ENCODE results near the gene HPGD.

HPGD gene

DNA sequence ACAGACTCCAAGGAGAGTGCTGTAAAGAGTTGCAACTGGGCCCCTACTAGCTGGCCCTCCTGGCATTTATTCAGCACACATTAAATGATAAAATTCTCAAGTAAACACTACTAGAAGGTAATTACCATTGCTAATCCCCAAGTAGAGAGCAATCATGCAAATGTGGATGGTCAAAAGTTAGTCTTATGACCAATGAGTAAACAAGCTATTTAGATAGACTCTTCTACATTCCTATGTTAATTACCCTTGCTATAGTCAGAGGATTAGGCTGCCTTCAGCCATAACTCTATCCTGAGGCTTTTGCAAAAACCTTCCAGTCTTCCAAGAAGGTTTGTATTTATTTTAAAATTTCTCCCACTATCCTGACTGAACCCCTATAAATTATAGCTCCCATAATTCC is 28.3 kb upstream of the HPGD start:
- Histone ChIP-seq H3K4me1 (ENCODE audit: low read length) (no peaks in the 10 kb centered on the region), H3K9me2 (replicated peaks; ENCODE audit: insufficient read depth, low read length) (no peaks in the 10 kb centered on the region), H3K79me2 (ENCODE audit: low read length) (no peaks in the 10 kb centered on the region), H3K36me3 (replicated peaks; ENCODE audit: insufficient read depth, low read length) (no peaks in the 10 kb centered on the region), H3K9ac (ENCODE audit: low read length) (no peak overlapping the region), H3K4me2 (ENCODE audit: low read depth, low read length) (no peak overlapping the region), H3K4me3 (ENCODE audit: low read length) (no peak overlapping the region), H3K9me3 (replicated peaks; ENCODE audit: insufficient read depth, low read length) (no peaks in the 10 kb centered on the region), H3K27ac (ENCODE audit: low read length) (no peak overlapping the region), H4K20me1 (ENCODE audit: insufficient read depth, low read length) (no peaks in the 10 kb centered on the region), H3F3A (ENCODE audit: insufficient read depth, low read length) (no peaks in the 10 kb centered on the region), H3K27me3 (replicated peaks; ENCODE audit: insufficient read depth, low read length) (no peaks in the 10 kb centered on the region), H2AFZ (ENCODE audit: low read length) (no peak overlapping the region)
- no peak for DNase-seq
- TF ChIP-seq, protein P1, sequence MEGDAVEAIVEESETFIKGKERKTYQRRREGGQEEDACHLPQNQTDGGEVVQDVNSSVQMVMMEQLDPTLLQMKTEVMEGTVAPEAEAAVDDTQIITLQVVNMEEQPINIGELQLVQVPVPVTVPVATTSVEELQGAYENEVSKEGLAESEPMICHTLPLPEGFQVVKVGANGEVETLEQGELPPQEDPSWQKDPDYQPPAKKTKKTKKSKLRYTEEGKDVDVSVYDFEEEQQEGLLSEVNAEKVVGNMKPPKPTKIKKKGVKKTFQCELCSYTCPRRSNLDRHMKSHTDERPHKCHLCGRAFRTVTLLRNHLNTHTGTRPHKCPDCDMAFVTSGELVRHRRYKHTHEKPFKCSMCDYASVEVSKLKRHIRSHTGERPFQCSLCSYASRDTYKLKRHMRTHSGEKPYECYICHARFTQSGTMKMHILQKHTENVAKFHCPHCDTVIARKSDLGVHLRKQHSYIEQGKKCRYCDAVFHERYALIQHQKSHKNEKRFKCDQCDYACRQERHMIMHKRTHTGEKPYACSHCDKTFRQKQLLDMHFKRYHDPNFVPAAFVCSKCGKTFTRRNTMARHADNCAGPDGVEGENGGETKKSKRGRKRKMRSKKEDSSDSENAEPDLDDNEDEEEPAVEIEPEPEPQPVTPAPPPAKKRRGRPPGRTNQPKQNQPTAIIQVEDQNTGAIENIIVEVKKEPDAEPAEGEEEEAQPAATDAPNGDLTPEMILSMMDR (IDR thresholded peaks at IDR 0.05; ENCODE audit: low read length): no peak
- TF ChIP-seq EZH2phosphoT487 (IDR thresholded peaks at IDR 0.05; ENCODE audit: low read length): no peak
- TF ChIP-seq EZH2 (optimal IDR thresholded peaks at IDR 0.05; ENCODE audit: low read depth, low read length): no peak

DNA sequence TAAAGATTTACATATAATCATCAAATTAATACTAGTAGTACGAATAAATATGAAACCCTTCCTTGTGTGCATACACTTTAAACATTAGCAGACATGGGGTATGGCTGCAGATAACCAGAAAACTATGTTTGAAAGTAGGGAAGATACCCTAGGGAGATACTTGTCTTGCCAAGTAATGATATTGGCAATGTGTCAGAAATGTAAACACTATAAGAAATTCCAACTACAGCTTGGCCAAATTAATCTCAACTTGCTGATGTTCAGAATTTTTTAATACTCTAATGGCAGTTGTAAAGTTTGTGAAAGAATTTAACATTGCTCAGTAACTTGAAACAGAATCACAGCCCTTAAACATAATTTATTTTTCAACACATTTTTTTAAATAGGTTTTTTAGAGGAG is 27.4 kb upstream of the HPGD start:
- Histone ChIP-seq H3K9ac (ENCODE audit: low read length) (no peak overlapping the region), H3K4me2 (ENCODE audit: low read depth, low read length) (no peak overlapping the region), H3K36me3 (replicated peaks; ENCODE audit: insufficient read depth, low read length) (no peaks in the 10 kb centered on the region), H3K9me2 (replicated peaks; ENCODE audit: insufficient read depth, low read length) (no peaks in the 10 kb centered on the region), H3K27ac (ENCODE audit: low read length) (no peak overlapping the region), H3K79me2 (ENCODE audit: low read length) (no peaks in the 10 kb centered on the region), H3K27me3 (replicated peaks; ENCODE audit: insufficient read depth, low read length) (no peaks in the 10 kb centered on the region), H4K20me1 (ENCODE audit: insufficient read depth, low read length) (no peaks in the 10 kb centered on the region), H3K9me3 (replicated peaks; ENCODE audit: insufficient read depth, low read length) (no peaks in the 10 kb centered on the region), H3K4me1 (ENCODE audit: low read length) (no peaks in the 10 kb centered on the region), H2AFZ (ENCODE audit: low read length) (no peak overlapping the region), H3F3A (ENCODE audit: insufficient read depth, low read length) (no peaks in the 10 kb centered on the region), H3K4me3 (ENCODE audit: low read length) (no peak overlapping the region)
- no peak for DNase-seq
- TF ChIP-seq EZH2 (optimal IDR thresholded peaks at IDR 0.05; ENCODE audit: low read depth, low read length): no peak
- no peak for TF ChIP-seq EZH2phosphoT487 (IDR thresholded peaks at IDR 0.05; ENCODE audit: low read length)
- TF ChIP-seq, protein P1 (IDR thresholded peaks at IDR 0.05; ENCODE audit: low read length): no peak

DNA sequence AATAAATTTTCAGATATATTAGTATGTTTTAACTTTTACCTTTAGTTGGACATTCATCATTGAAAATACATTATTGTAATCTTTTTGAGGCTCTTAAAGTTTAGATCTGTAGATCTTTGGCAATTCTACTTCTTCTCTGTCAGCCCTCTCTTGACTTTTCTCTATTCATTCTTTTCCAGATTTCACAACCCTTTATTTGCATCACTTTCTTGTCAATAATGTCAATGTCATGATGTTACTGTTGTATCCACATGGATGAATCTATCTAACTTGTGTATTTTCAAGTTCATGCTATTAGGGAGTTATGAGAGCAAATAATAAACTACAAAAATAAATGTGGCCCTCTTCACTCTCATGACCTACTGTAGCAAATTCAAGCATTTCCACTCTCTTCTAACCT is 23.0 kb upstream of the HPGD start:
- Histone ChIP-seq H3K27ac (ENCODE audit: low read length) (no peak overlapping the region), H3K9me2 (replicated peaks; ENCODE audit: insufficient read depth, low read length) (no peaks in the 10 kb centered on the region), H2AFZ (ENCODE audit: low read length) (no peak overlapping the region), H3K4me3 (ENCODE audit: low read length) (no peak overlapping the region), H3K9me3 (replicated peaks; ENCODE audit: insufficient read depth, low read length) (no peaks in the 10 kb centered on the region), H4K20me1 (ENCODE audit: insufficient read depth, low read length) (no peaks in the 10 kb centered on the region), H3F3A (ENCODE audit: insufficient read depth, low read length) (no peaks in the 10 kb centered on the region), H3K27me3 (replicated peaks; ENCODE audit: insufficient read depth, low read length) (no peaks in the 10 kb centered on the region), H3K9ac (ENCODE audit: low read length) (no peak overlapping the region), H3K4me2 (ENCODE audit: low read depth, low read length) (no peak overlapping the region), H3K4me1 (ENCODE audit: low read length) (no peaks in the 10 kb centered on the region), H3K79me2 (ENCODE audit: low read length) (no peaks in the 10 kb centered on the region), H3K36me3 (replicated peaks; ENCODE audit: insufficient read depth, low read length) (no peaks in the 10 kb centered on the region)
- TF ChIP-seq, protein P1 (IDR thresholded peaks at IDR 0.05; ENCODE audit: low read length): no peak
- TF ChIP-seq EZH2 (optimal IDR thresholded peaks at IDR 0.05; ENCODE audit: low read depth, low read length): no peak
- no peak for TF ChIP-seq EZH2phosphoT487 (IDR thresholded peaks at IDR 0.05; ENCODE audit: low read length)
- DNase-seq: no peak
